Measurements from ENCODE around the gene ATP2C2. TPM values are rescaled to one million over a fixed set of nuclear protein-coding genes. Genes with fewer than 3 reads are reported as not detected.

The ATP2C2 gene
- total RNA-seq, 4 donors from 2014 or later: 0.86 TPM; not detected in 3

- no peak overlapping the region for H3K4me3 ChIP-seq
- H3K9me3 ChIP-seq: no peaks in the 10 kb centered on the region
- DNase-seq (ENCODE audit: extremely low spot score): no peak
- no peaks in the 10 kb centered on the region for H3K36me3 ChIP-seq
- H3K4me1 ChIP-seq: peaks cover 0 to 10% (median 9%) of the 10 kb centered on the region in 4 donors
- no peaks in the 10 kb centered on the region for H3K27me3 ChIP-seq
- 78% methylated on average over 13 of the region's 13 CpGs for WGBS
- no peak for TF ChIP-seq POLR2A (IDR thresholded peaks at IDR 0.05; ENCODE audit: low read depth)
- no peak for TF ChIP-seq CTCF (IDR thresholded peaks at IDR 0.05)
- no peak for TF ChIP-seq POLR2AphosphoS5 (IDR thresholded peaks at IDR 0.05)
- no peak for TF ChIP-seq EP300 (IDR thresholded peaks at IDR 0.05)
- no peak overlapping the region for H3K27ac ChIP-seq (replicated peaks in 1 of 4)
- intact Hi-C loops (cut with DNase I): loop anchor here (1.0 to 5.0 kb wide), 2 partner anchors 110 to 215 kb away; no protein-coding TSS in a partner anchor
Measured at GRCh38 chr16:84511831-84512230, 143.5 kb downstream of the ATP2C2 start.

- intact Hi-C loops (cut with DNase I): loop anchor here (5.0 kb wide), 1 partner anchor 214 kb away; no protein-coding TSS in a partner anchor
- Histone ChIP-seq H3K4me1 (peaks cover 0 to 10% (median 9%) of the 10 kb centered on the region in 4 donors), H3K36me3 (no peaks in the 10 kb centered on the region), H3K27ac (replicated peaks in 1 of 4) (no peak overlapping the region), H3K4me3 (no peak overlapping the region), H3K27me3 (no peaks in the 10 kb centered on the region), H3K9me3 (no peaks in the 10 kb centered on the region)
- no peak for TF ChIP-seq CTCF (IDR thresholded peaks at IDR 0.05)
- no peak for TF ChIP-seq POLR2AphosphoS5 (IDR thresholded peaks at IDR 0.05)
- no peak for TF ChIP-seq POLR2A (IDR thresholded peaks at IDR 0.05; ENCODE audit: low read depth)
- TF ChIP-seq EP300 (IDR thresholded peaks at IDR 0.05): no peak
- no peak for DNase-seq (ENCODE audit: extremely low spot score)
- 83% methylated on average over 10 of the region's 10 CpGs for WGBS
Measured at GRCh38 chr16:84513123-84513522, 144.8 kb downstream of the ATP2C2 start.

- Histone ChIP-seq H3K4me1 (peaks cover 0 to 10% (median 9%) of the 10 kb centered on the region in 4 donors), H3K4me3 (no peak overlapping the region), H3K36me3 (no peaks in the 10 kb centered on the region), H3K9me3 (no peaks in the 10 kb centered on the region), H3K27ac (replicated peaks in 1 of 4) (no peak overlapping the region), H3K27me3 (no peaks in the 10 kb centered on the region)
- 93% methylated on average over 9 of the region's 11 CpGs for WGBS
- intact Hi-C loops (cut with DNase I): loop anchor here (5.0 kb wide), 1 partner anchor 214 kb away; no protein-coding TSS in a partner anchor
- TF ChIP-seq CTCF (IDR thresholded peaks at IDR 0.05) (no peak), POLR2AphosphoS5 (IDR thresholded peaks at IDR 0.05) (no peak), POLR2A (IDR thresholded peaks at IDR 0.05; ENCODE audit: low read depth) (no peak), EP300 (IDR thresholded peaks at IDR 0.05) (no peak)
- DNase-seq (ENCODE audit: extremely low spot score): no peak
Measured at GRCh38 chr16:84513666-84514065, 145.3 kb downstream of the ATP2C2 start.

Other genes starting within 250 kb of the ATP2C2 start
- gene HSDL1, start 223.4 kb upstream of the ATP2C2 start, total RNA-seq: 10 to 100 TPM in 3 of 4 donors, 1 to 10 TPM in 1; 7.1 to 14.6 (median 11.4) TPM
- gene DNAAF1, start 223.2 kb upstream of the ATP2C2 start, total RNA-seq: under 1 TPM in 2 of 4 donors, not detected in 2; 0.66 to 0.78 TPM
- 10 to 100 TPM; 15.6 to 39.6 (median 21.8) TPM for gene TAF1C, start 181.5 kb upstream of the ATP2C2 start, total RNA-seq
- gene ADAD2, start 177.4 kb upstream of the ATP2C2 start, total RNA-seq: under 1 TPM in 3 of 4 donors, not detected in 1; 0.42 to 0.83 (median 0.80) TPM
- not detected for gene KCNG4, start 128.5 kb upstream of the ATP2C2 start, total RNA-seq
- gene WFDC1, start 73.7 kb upstream of the ATP2C2 start, total RNA-seq: 10 to 100 TPM in 2 of 4 donors, 1 to 10 TPM in 2; 4.6 to 29.9 (median 15.6) TPM
- gene MEAK7, start 136.1 kb downstream of the ATP2C2 start, total RNA-seq: 10 to 100 TPM in 2 of 4 donors, 1 to 10 TPM in 2; 8.3 to 13.0 (median 9.6) TPM
- 10 to 100 TPM; 34.5 to 42.9 (median 40.7) TPM for gene COTL1, start 249.5 kb downstream of the ATP2C2 start, total RNA-seq